Suprapubic skin (tissue), 4 donors: Measurements from ENCODE around the gene AMN.

Experiments
- EP300 ChIP-seq: sonication (generic); formaldehyde crosslinking; IDR thresholded peaks from one replicate; pipeline ENCODE4 v1.6.1; 2017; ENCODE audit warnings: antibody characterized with exemption
- POLR2A ChIP-seq, 2 donors: fragments of 450-650 bp; IDR thresholded peaks; one replicate each; pipeline ENCODE4 v1.6.1; 2017; ENCODE audit warnings: antibody characterized with exemption in 2 of 2, mild to moderate bottlenecking in 2 of 2, moderate library complexity in 2 of 2
- POLR2AphosphoS5 ChIP-seq, 3 donors: sonication (generic); formaldehyde crosslinking; IDR thresholded peaks; one replicate each; pipeline ENCODE4 v1.6.1; 2017; ENCODE audit warnings: antibody characterized with exemption in 3 of 3
- TF ChIP-seq, protein P1 (sequence below), 2 donors: fragments of 200-600 bp in 1 of 2; fragments of 450-650 bp in 1 of 2; sonication (generic) in 1 of 2; IDR thresholded peaks; one replicate each; pipeline ENCODE4 v1.5.1; 2016 to 2019; ENCODE audit warnings: antibody characterized with exemption in 2 of 2, mild to moderate bottlenecking in 1 of 2, moderate library complexity in 1 of 2

GRCh38 chr14:102901633-102902032 lies 20.8 kb upstream of the AMN start:
- TF ChIP-seq, protein P1, sequence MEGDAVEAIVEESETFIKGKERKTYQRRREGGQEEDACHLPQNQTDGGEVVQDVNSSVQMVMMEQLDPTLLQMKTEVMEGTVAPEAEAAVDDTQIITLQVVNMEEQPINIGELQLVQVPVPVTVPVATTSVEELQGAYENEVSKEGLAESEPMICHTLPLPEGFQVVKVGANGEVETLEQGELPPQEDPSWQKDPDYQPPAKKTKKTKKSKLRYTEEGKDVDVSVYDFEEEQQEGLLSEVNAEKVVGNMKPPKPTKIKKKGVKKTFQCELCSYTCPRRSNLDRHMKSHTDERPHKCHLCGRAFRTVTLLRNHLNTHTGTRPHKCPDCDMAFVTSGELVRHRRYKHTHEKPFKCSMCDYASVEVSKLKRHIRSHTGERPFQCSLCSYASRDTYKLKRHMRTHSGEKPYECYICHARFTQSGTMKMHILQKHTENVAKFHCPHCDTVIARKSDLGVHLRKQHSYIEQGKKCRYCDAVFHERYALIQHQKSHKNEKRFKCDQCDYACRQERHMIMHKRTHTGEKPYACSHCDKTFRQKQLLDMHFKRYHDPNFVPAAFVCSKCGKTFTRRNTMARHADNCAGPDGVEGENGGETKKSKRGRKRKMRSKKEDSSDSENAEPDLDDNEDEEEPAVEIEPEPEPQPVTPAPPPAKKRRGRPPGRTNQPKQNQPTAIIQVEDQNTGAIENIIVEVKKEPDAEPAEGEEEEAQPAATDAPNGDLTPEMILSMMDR (IDR thresholded peaks at IDR 0.05) = no peak
- TF ChIP-seq POLR2A (IDR thresholded peaks at IDR 0.05) (no peak), EP300 (no peak), POLR2AphosphoS5 (IDR thresholded peaks at IDR 0.05) (no peak)
